Brain microvascular endothelial cell (primary cell): ENCODE results near the gene PDXK.

ENCODE experiments used
- DNase-seq: peaks from one replicate; pipeline ENCODE4 v3.0.0-alpha.2; 2020
- H3K27ac ChIP-seq: fragments of 250-450 bp; sonication (Bioruptor Pico); 2 replicates; pipeline ENCODE4 v1.5.1; 2020; ENCODE audit warnings: mild to moderate bottlenecking, moderate library complexity
- H3K27me3 ChIP-seq: fragments of 250-450 bp; sonication (Bioruptor Pico); replicated peaks from 2 replicates; pipeline ENCODE4 v1.5.1; 2020; ENCODE audit warnings: mild to moderate bottlenecking
- H3K36me3 ChIP-seq: fragments of 250-450 bp; sonication (Bioruptor Pico); replicated peaks from 2 replicates; pipeline ENCODE4 v1.5.1; 2020; ENCODE audit warnings: mild to moderate bottlenecking
- H3K4me3 ChIP-seq: 2 replicates; pipeline ENCODE4 v1.5.1; 2011; ENCODE audit warnings: low read depth, mild to moderate bottlenecking, control low read depth, low read length, moderate library complexity
- in situ Hi-C: cut with HindIII; loops from 2 replicates; pipeline ENCODE4 v1.10.0; 2017; ENCODE audit warnings: low sequenced_read_pairs, low pct_ligation_motif_present
- TF ChIP-seq, protein P1 (sequence below): IDR thresholded peaks from 2 replicates; pipeline ENCODE4 v1.5.1; 2011; ENCODE audit warnings: low read depth, mild to moderate bottlenecking, moderate library complexity, low read length, control low read depth, inconsistent platforms; ENCODE audit errors: missing control alignments

The PDXK gene

DNA sequence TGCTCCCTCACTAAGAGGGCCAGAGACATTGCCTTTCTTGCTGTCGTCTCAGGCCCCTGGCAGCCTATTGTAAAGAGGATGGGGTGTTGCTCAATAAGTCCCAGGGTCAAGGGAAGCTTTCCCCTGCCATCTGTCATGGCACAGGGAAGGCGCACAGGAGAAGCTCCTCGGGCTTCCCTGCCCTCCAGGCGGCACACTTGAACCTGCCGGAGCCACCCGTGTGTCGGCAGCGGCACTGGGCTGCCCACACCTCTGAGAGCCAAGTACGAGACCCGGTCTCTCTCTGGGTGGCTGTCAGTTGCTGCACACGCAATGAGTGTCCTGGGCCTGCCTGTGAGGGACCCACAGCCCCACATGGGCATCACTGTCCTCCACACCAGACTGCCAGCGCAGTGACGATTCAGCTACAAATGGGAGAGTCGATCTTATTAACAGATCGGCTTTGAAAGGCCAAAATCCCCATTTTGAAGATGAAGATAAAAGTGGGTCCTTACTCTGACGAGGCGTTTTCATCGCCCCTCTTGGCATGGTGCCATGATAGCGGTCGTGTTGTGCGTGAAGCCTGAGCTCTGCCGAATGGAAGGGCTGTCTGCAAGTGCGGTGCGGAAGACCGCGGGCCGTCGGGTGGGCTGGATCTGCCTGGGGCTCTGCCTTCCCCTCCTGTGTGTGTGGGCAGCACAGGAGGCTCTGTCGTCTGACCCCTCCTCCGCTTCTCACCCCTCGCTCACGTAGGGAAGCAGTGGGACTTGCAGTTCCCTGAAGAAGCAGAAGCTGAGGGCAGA, 29.2 kb upstream of the PDXK start:
- Histone ChIP-seq H3K27ac (no peak overlapping the region), H3K36me3 (peaks cover 85% of the 10 kb centered on the region), H3K4me3 (no peak overlapping the region), H3K27me3 (no peaks in the 10 kb centered on the region)
- TF ChIP-seq, protein P1, sequence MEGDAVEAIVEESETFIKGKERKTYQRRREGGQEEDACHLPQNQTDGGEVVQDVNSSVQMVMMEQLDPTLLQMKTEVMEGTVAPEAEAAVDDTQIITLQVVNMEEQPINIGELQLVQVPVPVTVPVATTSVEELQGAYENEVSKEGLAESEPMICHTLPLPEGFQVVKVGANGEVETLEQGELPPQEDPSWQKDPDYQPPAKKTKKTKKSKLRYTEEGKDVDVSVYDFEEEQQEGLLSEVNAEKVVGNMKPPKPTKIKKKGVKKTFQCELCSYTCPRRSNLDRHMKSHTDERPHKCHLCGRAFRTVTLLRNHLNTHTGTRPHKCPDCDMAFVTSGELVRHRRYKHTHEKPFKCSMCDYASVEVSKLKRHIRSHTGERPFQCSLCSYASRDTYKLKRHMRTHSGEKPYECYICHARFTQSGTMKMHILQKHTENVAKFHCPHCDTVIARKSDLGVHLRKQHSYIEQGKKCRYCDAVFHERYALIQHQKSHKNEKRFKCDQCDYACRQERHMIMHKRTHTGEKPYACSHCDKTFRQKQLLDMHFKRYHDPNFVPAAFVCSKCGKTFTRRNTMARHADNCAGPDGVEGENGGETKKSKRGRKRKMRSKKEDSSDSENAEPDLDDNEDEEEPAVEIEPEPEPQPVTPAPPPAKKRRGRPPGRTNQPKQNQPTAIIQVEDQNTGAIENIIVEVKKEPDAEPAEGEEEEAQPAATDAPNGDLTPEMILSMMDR, result no peak
- DNase-seq, result no peak
- in situ Hi-C loops, result no loop called here

DNA sequence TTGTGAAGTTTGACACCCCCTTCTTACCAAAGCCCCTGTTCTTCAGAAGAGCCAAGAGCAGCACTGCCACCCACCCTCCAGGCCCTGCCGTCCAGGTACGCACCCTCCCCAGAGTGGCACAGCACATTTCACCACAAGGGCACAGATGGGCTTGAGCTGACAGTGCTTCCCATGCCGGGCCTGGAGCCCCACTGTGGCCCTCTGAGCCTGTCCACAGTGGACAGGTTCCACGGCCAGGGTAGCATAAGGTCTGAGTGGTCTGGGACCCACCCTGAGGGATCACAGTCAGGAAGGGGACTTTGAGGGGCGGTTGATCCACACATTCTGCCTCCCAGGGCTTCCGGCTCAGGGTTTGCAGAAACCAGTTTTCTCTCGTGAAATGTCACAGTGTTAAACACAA, 28.6 kb upstream of the PDXK start:
- in situ Hi-C loops, result no loop called here
- Histone ChIP-seq H3K36me3 (peaks cover 81% of the 10 kb centered on the region), H3K4me3 (no peak overlapping the region), H3K27ac (no peak overlapping the region), H3K27me3 (no peaks in the 10 kb centered on the region)
- no peak for DNase-seq
- TF ChIP-seq, protein P1, result no peak

DNA sequence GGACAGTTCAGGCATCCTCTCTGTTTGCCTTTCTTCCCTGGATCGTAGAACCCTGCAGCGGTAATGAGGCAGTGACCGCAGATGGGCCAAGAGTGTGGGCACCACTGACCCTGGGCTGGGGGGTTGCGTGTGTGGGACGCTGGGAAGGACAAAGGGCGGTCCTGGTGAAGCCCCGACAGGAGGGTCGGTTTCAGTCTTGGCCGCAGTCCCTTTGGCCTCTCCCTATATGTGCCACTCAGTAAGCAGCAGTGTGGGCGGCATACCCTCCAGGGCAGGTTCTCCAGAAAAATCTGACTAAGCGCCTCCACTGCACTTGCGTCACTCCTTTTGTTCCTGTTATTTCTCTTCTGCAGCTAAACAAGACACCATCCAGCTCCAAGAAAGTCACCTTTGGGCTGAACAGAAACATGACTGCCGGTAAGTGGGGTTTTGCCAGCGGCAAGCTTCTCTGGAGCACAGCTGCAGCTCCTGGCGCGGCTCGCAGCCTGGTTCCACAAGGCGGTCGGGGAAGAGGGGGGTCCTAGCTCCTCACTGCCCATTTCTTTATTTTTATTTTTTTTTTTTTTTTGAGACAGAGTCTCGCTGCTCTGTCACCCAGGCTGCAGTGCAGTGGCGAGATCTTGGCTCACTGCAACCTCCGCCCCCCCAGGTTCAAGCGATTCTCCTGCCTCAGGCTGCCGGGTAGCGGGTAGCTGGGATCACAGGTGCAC, 27.7 kb upstream of the PDXK start:
- H3K36me3 ChIP-seq, result peaks cover 75% of the 10 kb centered on the region
- no peak for DNase-seq

DNA sequence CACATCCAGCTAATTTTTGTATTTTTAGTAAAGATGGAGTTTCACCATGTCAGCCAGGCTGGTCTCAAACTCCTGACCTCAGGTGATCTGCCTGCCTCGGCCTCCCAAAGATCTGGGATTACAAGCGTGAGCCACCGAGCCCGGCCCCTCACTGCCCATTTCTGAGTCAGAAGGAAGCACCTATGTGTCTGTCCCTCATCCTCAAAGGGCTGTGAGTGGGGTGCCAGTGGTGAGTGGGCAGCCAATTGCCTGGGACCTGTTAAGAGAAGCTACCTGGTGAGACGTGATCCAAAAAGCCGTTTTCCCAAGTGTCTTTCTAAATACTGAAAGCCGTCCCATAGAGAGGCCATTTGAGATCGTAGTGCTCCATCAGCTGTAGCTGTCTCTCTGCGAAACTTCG, 27.1 kb upstream of the PDXK start:
- Histone ChIP-seq H3K27ac (no peak overlapping the region), H3K36me3 (peaks cover 70% of the 10 kb centered on the region), H3K27me3 (no peaks in the 10 kb centered on the region), H3K4me3 (no peak overlapping the region)
- no peak for DNase-seq
- TF ChIP-seq, protein P1, result no peak
- in situ Hi-C loops, result no loop called here

More for the DNA sequence above, 27.7 kb upstream of the PDXK start:
- Histone ChIP-seq H3K27ac (no peak overlapping the region), H3K27me3 (no peaks in the 10 kb centered on the region), H3K4me3 (no peak overlapping the region)
- in situ Hi-C loops, result no loop called here
- TF ChIP-seq, protein P1, result no peak

DNA sequence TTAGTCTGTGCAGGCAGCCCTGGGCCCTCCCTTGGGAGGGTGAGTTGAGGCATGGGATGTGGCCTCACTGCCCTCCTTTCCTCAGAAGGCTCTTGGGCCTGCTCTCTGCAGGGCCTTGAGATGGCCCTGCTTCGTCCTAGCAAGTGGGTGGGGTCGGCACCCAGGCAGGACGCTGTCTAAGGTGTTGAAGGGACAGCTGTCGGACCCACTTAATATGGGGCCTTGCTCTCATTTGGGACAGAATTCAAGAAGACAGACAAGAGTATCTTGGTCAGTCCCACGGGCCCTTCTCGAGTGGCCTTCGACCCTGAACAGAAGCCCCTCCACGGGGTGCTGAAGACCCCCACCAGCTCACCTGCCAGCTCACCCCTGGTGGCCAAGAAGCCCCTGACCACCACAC, 26.0 kb upstream of the PDXK start:
- H3K4me3 ChIP-seq, result no peak overlapping the region
- DNase-seq, result no peak
- peaks cover 61% of the 10 kb centered on the region for H3K36me3 ChIP-seq
- H3K27ac ChIP-seq, result no peak overlapping the region
- H3K27me3 ChIP-seq, result no peaks in the 10 kb centered on the region
- TF ChIP-seq, protein P1, result no peak
- in situ Hi-C loops, result no loop called here
